SK-N-SH treated with all-trans-retinoic acid at 6 μM for 48 hours (cell line): Measurements from ENCODE around the gene AGAP1.

Experiments used
- BACH2 ChIP-seq: fragments of 250-450 bp; sonication (Bioruptor Pico); IDR thresholded peaks from 2 replicates; pipeline ENCODE4 v1.9.0; 2021; ENCODE audit warnings: mild to moderate bottlenecking, borderline replicate concordance
- OSR1 ChIP-seq: fragments of 250-450 bp; sonication (Bioruptor Pico); IDR thresholded peaks from 2 replicates; pipeline ENCODE4 v1.8.0; 2022; ENCODE audit warnings: moderate library complexity, mild to moderate bottlenecking, inconsistent platforms
- ZFP3 ChIP-seq: fragments of 250-450 bp; sonication (Bioruptor Pico); IDR thresholded peaks from 2 replicates; pipeline ENCODE4 v1.5.0; 2020; ENCODE audit warnings: mild to moderate bottlenecking, moderate library complexity
- ZNF70 ChIP-seq: fragments of 450-650 bp; formaldehyde crosslinking; IDR thresholded peaks from 2 replicates; pipeline ENCODE4 v1.5.0; 2020; ENCODE audit warnings: mild to moderate bottlenecking, moderate library complexity
- TF ChIP-seq, protein P1 (sequence below): fragments of 250-450 bp; sonication (Bioruptor Pico); IDR thresholded peaks from 2 replicates; pipeline ENCODE4 v1.5.1; 2020; ENCODE audit warnings: low read depth, mild to moderate bottlenecking, moderate library complexity

DNA sequence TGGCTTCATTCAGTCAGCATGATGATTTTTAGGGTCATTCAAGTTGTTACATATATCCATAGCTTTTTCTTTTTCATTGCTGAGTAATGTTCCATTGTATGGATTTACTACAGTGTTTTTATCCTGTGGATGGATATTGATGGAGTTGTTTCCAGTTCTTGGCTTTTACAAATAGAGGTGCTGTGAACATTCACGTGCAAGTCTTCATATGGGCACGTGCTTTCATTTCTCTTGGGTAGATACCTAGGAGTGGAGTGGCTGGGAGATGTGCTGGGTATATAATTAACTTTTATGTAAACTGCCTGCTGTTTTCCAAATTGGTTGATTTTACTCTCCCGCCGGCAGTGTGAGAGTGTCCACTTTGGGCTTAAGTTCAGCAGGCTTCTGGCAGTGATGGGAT is 16.5 kb downstream of the AGAP1 start:
- TF ChIP-seq ZNF70 (CRISPR knock-in tag) (no peak), ZFP3 (CRISPR knock-in tag) (no peak), OSR1 (CRISPR knock-in tag) (no peak), BACH2 (CRISPR knock-in tag) (no peak)
- TF ChIP-seq, protein P1, sequence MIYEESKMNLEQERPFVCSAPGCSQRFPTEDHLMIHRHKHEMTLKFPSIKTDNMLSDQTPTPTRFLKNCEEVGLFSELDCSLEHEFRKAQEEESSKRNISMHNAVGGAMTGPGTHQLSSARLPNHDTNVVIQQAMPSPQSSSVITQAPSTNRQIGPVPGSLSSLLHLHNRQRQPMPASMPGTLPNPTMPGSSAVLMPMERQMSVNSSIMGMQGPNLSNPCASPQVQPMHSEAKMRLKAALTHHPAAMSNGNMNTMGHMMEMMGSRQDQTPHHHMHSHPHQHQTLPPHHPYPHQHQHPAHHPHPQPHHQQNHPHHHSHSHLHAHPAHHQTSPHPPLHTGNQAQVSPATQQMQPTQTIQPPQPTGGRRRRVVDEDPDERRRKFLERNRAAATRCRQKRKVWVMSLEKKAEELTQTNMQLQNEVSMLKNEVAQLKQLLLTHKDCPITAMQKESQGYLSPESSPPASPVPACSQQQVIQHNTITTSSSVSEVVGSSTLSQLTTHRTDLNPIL (CRISPR knock-in tag), result no peak
